Lung (tissue), 12 donors: ENCODE data around the gene ANKRD60. TPM values are rescaled to one million over a fixed set of nuclear protein-coding genes. Genes with fewer than 3 reads are reported as not detected.

Source experiments
- ATAC-seq: fragments of 200-7000 bp; cut with Tn5 transposase; one replicate; pipeline ENCODE4 v1.9.1; 2020; ENCODE audit warnings: moderate number of reproducible peaks; ENCODE audit not compliant: insufficient read depth, low FRiP score
- DNase-seq, 3 donors: peaks; one replicate each; pipeline ENCODE4 v3.0.0-alpha.2; 2013 to 2017
- H3K27ac ChIP-seq, 2 donors: one replicate each; pipeline ENCODE4 v1.5.1; 2013; ENCODE audit warnings: mild to moderate bottlenecking in 2 of 2, moderate library complexity in 2 of 2, control low read depth in 1 of 2, inconsistent platforms in 1 of 2, low read depth in 1 of 2, low read length in 1 of 2
- H3K27me3 ChIP-seq, 3 donors: one replicate each; pipeline ENCODE4 v1.5.1; 2013; ENCODE audit warnings: low read length in 2 of 3; ENCODE audit not compliant: control insufficient read depth in 3 of 3, insufficient read depth in 3 of 3
- H3K36me3 ChIP-seq, 4 donors: one replicate each; pipeline ENCODE4 v1.5.1; 2013; ENCODE audit warnings: low read length in 4 of 4, mild to moderate bottlenecking in 1 of 4, moderate library complexity in 1 of 4; ENCODE audit not compliant: control insufficient read depth in 4 of 4, insufficient read depth in 4 of 4
- H3K4me1 ChIP-seq, 5 donors: one replicate each; pipeline ENCODE4 v1.5.1; 2013; ENCODE audit warnings: low read length in 5 of 5, mild to moderate bottlenecking in 2 of 5, moderate library complexity in 1 of 5; ENCODE audit not compliant: control insufficient read depth in 5 of 5, insufficient read depth in 5 of 5
- H3K4me3 ChIP-seq: one replicate; pipeline ENCODE4 v1.5.1; 2013; ENCODE audit warnings: mild to moderate bottlenecking, control low read depth, moderate library complexity
- H3K9ac ChIP-seq, 2 donors: one replicate each; pipeline ENCODE4 v1.5.1; 2013; ENCODE audit warnings: low read length in 2 of 2, control low read depth in 1 of 2; ENCODE audit not compliant: insufficient read depth in 1 of 2
- H3K9me3 ChIP-seq, 4 donors: one replicate each; pipeline ENCODE4 v1.5.1; 2013; ENCODE audit warnings: low read length in 3 of 4, mild to moderate bottlenecking in 1 of 4, moderate library complexity in 1 of 4; ENCODE audit not compliant: control insufficient read depth in 4 of 4, insufficient read depth in 3 of 4
- WGBS, 2 donors: extraction: QIAGEN DNeasy Blood & Tissue Kit; methylation state at CpG; one replicate each; pipeline ENCODE4 v1.1.7; 2013; 5-methylcytosine and 5-hydroxymethylcytosine counted together
- polyA plus RNA-seq, 2 donors: library from polyadenylated mRNA; stranded (reverse); fragments of 200-250 nt; gene quantifications; one replicate each; pipeline ENCODE4 v1.2.1, GENCODE V29; 2013
- total RNA-seq, 2 donors: library from RNA; depleted of rRNA in 1 of 2; stranded (reverse); fragments of >200 nt in 1 of 2; gene quantifications; one replicate each; pipeline ENCODE4 v1.2.1, GENCODE V29; 2014 to 2021
- TF ChIP-seq, protein P1 (sequence below): IDR thresholded peaks from 2 replicates; pipeline ENCODE4 v1.5.1; 2012; ENCODE audit warnings: mild to moderate bottlenecking; ENCODE audit errors: control extremely low read depth, extremely low read depth
- donor health status: control.
- donor health status: control.
- donor health status: Bipolar disorder and iron deficiency.
- donor health status: healthy.
- donor health status: DM: yes; HTN: yes; CAD: no.

The ANKRD60 gene
- total and polyA plus RNA-seq, 4 donors, result not detected

DNA sequence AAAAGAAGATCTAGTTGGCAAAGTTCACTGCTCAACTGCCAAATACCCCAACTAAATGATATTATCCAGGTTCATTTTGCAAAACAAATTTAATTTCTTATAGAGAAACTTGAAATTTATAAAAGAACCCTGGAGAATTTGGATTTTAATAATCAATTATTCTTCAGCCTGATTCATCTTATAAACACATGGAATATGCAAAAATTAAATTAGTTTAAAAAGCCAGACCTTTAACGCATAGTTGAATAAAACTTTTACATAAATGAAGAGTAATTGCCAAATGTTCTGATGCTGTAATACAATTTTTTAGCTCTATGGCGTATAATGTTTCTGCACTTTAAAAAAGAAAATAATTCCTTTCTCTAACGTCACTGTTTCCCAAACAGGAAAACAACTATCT lies 33.2 kb upstream of the ANKRD60 start:
- H3K36me3 ChIP-seq, result peaks cover 3 to 20% (median 6%) of the 10 kb centered on the region in 4 donors

DNA sequence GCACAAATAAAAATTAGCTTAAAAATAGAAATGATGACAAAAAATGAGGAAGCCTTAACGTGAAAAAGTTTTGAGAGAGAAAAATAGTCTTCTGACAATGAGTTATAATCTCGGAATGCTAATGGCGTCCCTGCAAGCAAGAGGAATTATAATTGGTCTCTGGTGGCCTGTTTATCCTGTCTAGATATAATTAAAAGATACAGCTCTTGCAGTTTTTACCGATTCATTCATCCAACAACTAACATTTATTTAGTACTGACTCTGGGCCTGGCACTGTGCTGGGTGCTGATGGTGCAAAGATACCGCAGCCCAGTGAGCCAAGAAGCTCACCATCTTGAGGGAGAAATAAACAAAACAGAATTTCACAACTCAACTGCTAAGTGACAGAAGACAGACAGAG lies 31.6 kb upstream of the ANKRD60 start:
- WGBS, 2 donors, result 84 to 85% methylated on average over 5 of the region's 5 CpGs
- no peak overlapping the region for H3K9ac ChIP-seq
- TF ChIP-seq, protein P1, sequence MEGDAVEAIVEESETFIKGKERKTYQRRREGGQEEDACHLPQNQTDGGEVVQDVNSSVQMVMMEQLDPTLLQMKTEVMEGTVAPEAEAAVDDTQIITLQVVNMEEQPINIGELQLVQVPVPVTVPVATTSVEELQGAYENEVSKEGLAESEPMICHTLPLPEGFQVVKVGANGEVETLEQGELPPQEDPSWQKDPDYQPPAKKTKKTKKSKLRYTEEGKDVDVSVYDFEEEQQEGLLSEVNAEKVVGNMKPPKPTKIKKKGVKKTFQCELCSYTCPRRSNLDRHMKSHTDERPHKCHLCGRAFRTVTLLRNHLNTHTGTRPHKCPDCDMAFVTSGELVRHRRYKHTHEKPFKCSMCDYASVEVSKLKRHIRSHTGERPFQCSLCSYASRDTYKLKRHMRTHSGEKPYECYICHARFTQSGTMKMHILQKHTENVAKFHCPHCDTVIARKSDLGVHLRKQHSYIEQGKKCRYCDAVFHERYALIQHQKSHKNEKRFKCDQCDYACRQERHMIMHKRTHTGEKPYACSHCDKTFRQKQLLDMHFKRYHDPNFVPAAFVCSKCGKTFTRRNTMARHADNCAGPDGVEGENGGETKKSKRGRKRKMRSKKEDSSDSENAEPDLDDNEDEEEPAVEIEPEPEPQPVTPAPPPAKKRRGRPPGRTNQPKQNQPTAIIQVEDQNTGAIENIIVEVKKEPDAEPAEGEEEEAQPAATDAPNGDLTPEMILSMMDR, result no peak
- H3K36me3 ChIP-seq, result peaks cover 3 to 20% (median 6%) of the 10 kb centered on the region in 4 donors
- H3K4me1 ChIP-seq, result no peaks in the 10 kb centered on the region
- no peaks in the 10 kb centered on the region for H3K27me3 ChIP-seq
- no peak overlapping the region for H3K27ac ChIP-seq
- DNase-seq (peak in 1 of 3 donors; percentile 38), ATAC-seq (no peak)
- H3K9me3 ChIP-seq, result no peaks in the 10 kb centered on the region
- no peak overlapping the region for H3K4me3 ChIP-seq

More for the DNA sequence above, 33.2 kb upstream of the ANKRD60 start:
- no peak overlapping the region for H3K9ac ChIP-seq
- no peaks in the 10 kb centered on the region for H3K9me3 ChIP-seq
- TF ChIP-seq, protein P1, result no peak
- no peak for ATAC-seq
- no peak overlapping the region for H3K27ac ChIP-seq
- no peaks in the 10 kb centered on the region for H3K27me3 ChIP-seq
- no peak for DNase-seq
- no peaks in the 10 kb centered on the region for H3K4me1 ChIP-seq
- WGBS, 2 donors, result 91 to 94% methylated on average over 3 of the region's 3 CpGs
- no peak overlapping the region for H3K4me3 ChIP-seq

DNA sequence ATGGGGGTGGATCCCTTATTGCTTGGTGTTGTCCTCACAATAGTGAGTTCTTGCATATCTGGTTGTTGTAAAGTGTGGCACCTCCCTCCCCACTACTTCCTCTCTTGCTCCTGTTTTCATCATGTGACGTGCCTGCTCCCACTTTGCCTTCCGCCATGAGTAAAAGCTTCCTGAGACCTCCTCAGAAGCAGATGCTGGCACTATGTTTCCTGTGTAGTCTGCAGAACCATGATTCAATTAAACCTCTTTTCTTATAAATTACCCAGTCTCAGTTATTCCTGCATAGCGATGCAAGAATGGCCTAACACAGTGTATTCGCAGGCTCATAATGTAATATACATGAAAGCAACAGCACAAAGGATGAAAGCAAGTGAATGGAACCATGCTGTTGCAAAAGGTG lies 28.4 kb upstream of the ANKRD60 start:
- ATAC-seq, result no peak
- Histone ChIP-seq H3K4me3 (no peak overlapping the region), H3K27ac (no peak overlapping the region), H3K9ac (no peak overlapping the region), H3K36me3 (peaks cover 0 to 7% (median 4%) of the 10 kb centered on the region in 4 donors), H3K4me1 (no peaks in the 10 kb centered on the region), H3K9me3 (no peaks in the 10 kb centered on the region), H3K27me3 (no peaks in the 10 kb centered on the region)
- DNase-seq, result no peak
- TF ChIP-seq, protein P1, result no peak
- WGBS, 2 donors, result 72 to 83% methylated on average over 4 of the region's 4 CpGs

DNA sequence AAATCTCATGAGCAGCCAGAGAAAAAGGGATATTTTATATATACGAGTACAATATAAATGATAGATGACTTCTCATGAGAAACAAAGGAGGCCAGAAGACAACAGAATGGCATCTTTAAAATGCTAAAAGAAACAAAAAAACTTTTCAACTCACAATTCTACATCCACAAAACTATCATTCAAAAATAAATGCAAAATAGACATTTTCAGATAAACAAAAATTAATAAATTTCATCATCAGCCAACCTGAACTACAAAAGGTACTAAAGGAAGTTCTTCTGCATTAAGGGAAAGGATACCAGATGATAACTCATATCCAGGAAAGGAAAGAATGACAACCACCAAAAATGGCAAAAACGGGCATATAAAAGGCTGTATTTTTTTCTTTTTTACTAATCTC lies 27.9 kb upstream of the ANKRD60 start:
- H3K27me3 ChIP-seq, result no peaks in the 10 kb centered on the region
- no peak overlapping the region for H3K27ac ChIP-seq
- TF ChIP-seq, protein P1, result no peak
- 95 to 97% methylated on average over 2 of the region's 2 CpGs for WGBS, 2 donors
- DNase-seq (no peak), ATAC-seq (no peak)
- no peak overlapping the region for H3K9ac ChIP-seq
- H3K36me3 ChIP-seq, result peaks cover 0 to 8% (median 4%) of the 10 kb centered on the region in 4 donors
- no peaks in the 10 kb centered on the region for H3K9me3 ChIP-seq
- H3K4me1 ChIP-seq, result no peaks in the 10 kb centered on the region
- H3K4me3 ChIP-seq, result no peak overlapping the region
